22Rv1 (cell line): ENCODE results near the gene COL4A1.

ENCODE experiments used
- ZFX ChIP-seq: fragments of 450-650 bp; IDR thresholded peaks from 2 replicates; pipeline ENCODE4 v1.6.1; 2017; ENCODE audit warnings: antibody characterized with exemption, borderline replicate concordance
- TF ChIP-seq, protein P1 (sequence below): fragments of 450-650 bp; IDR thresholded peaks from 2 replicates; pipeline ENCODE4 v1.5.1; 2017; ENCODE audit warnings: mild to moderate bottlenecking

DNA sequence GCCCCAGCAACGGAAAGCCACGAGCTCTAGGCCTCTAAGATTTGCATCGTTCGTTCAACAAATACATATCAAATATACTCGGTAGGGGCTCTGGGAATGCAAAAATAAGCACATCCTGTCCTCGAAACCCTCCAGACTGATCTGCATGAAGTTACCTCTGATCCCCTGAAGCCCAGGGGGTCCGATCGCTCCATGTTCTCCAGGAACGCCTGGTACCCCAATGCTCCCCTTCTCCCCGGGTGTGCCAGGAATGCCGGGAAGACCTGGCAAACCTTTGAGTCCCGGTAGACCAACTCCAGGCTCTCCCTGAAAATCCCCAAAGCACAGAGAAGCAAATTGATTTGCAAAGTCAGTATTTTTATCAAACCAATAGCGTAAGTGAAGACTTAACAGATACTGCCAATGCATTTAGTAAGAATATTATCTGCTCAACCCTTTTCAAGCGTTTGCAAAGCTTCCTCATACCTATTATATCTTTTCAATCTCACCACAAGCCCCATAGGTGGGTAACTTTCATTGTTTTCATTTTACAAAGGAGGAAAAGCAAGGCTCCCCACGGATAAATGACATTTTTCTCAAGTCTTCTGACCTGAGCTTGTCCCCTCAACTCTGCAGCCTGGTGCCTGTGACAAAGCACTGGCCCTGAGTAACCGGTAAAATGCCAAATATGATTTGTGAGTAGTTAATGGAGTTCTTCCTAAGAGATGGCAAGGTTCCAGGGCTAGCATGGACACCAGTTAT lies 127.7 kb downstream of the COL4A1 start:
- TF ChIP-seq, protein P1, sequence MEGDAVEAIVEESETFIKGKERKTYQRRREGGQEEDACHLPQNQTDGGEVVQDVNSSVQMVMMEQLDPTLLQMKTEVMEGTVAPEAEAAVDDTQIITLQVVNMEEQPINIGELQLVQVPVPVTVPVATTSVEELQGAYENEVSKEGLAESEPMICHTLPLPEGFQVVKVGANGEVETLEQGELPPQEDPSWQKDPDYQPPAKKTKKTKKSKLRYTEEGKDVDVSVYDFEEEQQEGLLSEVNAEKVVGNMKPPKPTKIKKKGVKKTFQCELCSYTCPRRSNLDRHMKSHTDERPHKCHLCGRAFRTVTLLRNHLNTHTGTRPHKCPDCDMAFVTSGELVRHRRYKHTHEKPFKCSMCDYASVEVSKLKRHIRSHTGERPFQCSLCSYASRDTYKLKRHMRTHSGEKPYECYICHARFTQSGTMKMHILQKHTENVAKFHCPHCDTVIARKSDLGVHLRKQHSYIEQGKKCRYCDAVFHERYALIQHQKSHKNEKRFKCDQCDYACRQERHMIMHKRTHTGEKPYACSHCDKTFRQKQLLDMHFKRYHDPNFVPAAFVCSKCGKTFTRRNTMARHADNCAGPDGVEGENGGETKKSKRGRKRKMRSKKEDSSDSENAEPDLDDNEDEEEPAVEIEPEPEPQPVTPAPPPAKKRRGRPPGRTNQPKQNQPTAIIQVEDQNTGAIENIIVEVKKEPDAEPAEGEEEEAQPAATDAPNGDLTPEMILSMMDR = no peak
- no peak for TF ChIP-seq ZFX
